ENCODE results near the gene TCTN1. TPM values are rescaled to one million over a fixed set of nuclear protein-coding genes. Genes with fewer than 3 reads are reported as not detected.

Gene TCTN1
- total RNA-seq: 8.1 and 10.9 TPM in 2 replicates

GRCh38 chr12:110613771-110614684 is at the start of gene TCTN1:
Gene TCTN1 (plus strand): TSS chr12:110614129. CDS start chr12:110614183, 54 bp downstream.

GRCh38 chr12:110583137-110584059 is 30.5 kb upstream of the TCTN1 start, which contains the start of gene PPTC7:
Gene PPTC7 (minus strand): TSS chr12:110583318. CDS start chr12:110583031, 287 bp downstream.

GRCh38 chr12:110688446-110689280 is 74.7 kb downstream of the TCTN1 start, which contains the start of gene HVCN1:
Gene HVCN1 (minus strand): TSS chr12:110689115. CDS start chr12:110683245, 5,870 bp downstream.

Other genes with a start within 250 kb of the TCTN1 start
- 53.6 and 72.0 TPM in 2 replicates for gene ANAPC7, start 210.4 kb upstream of the TCTN1 start, total RNA-seq
- 336 and 529 TPM in 2 replicates for gene ARPC3, start 163.8 kb upstream of the TCTN1 start, total RNA-seq
- 29.6 and 31.3 TPM in 2 replicates for gene GPN3, start 145.9 kb upstream of the TCTN1 start, total RNA-seq
- gene FAM216A, start 145.3 kb upstream of the TCTN1 start, total RNA-seq: 22.0 and 24.0 TPM in 2 replicates
- gene VPS29, start 112.0 kb upstream of the TCTN1 start, total RNA-seq: 78.0 and 249 TPM in 2 replicates
- gene RAD9B, start 111.8 kb upstream of the TCTN1 start, total RNA-seq: under 0.01 and 0.30 TPM in 2 replicates
- gene PPTC7, start 30.8 kb upstream of the TCTN1 start, total RNA-seq: 8.8 and 11.4 TPM in 2 replicates
- 3.6 and 7.4 TPM in 2 replicates for gene HVCN1, start 75.0 kb downstream of the TCTN1 start, total RNA-seq
- gene PPP1CC, start 128.8 kb downstream of the TCTN1 start, total RNA-seq: 152 and 168 TPM in 2 replicates
- not detected in 2 replicates for gene CCDC63, start 232.9 kb downstream of the TCTN1 start, total RNA-seq

Data from epithelial cell of umbilical artery (primary cell).